OCI-LY7 (cell line): ENCODE measurements around the gene WWOX. TPM values are rescaled to one million over a fixed set of nuclear protein-coding genes. Genes with fewer than 3 reads are reported as not detected.
"Not testable (repeated sequence)": the region's sequence is repeated elsewhere in the genome, so short reads cannot be mapped to it uniquely, and the experiment has no call there.

Experiments
- BruUV-seq: library from RNA; stranded (reverse); fragments of 400-500 nt; replicated peaks from 2 replicates; lab custom pipeline; 2021; lab: Mats Ljungman, UMichigan
- CTCF ChIA-PET: fragments of 300-600 bp; sonication (Branson Sonifier 250); formaldehyde crosslinking; loops from one replicate; lab custom pipeline; 2022; ENCODE audit warnings: antibody characterized with exemption; ENCODE audit not compliant: unreplicated experiment; lab: Charles Lee
- POLR2A ChIA-PET: fragments of 300-600 bp; sonication (Branson Sonifier 250); formaldehyde crosslinking; loops from one replicate; lab custom pipeline; 2022; ENCODE audit warnings: antibody characterized with exemption; lab: Charles Lee
- DNase-seq: peaks from one replicate; pipeline ENCODE4 v3.0.0-alpha.2; 2015; ENCODE audit warnings: low spot score
- H2AFZ ChIP-seq: fragments of 200-600 bp; sonication (generic), shearing (Covaris generic); 2 replicates; pipeline ENCODE4 v1.6.1; 2014; ENCODE audit warnings: mild to moderate bottlenecking, antibody characterized with exemption, low read length, moderate library complexity
- H3K27ac ChIP-seq: fragments of 200-600 bp; sonication (generic); 2 replicates; pipeline ENCODE4 v1.5.1; 2014; ENCODE audit warnings: mixed run types, low read depth, mild to moderate bottlenecking, moderate library complexity, low read length, inconsistent platforms; ENCODE audit not compliant: poor library complexity, severe bottlenecking
- H3K36me3 ChIP-seq: fragments of 200-600 bp; sonication (generic); 2 replicates; pipeline ENCODE4 v1.6.1; 2014; ENCODE audit warnings: mild to moderate bottlenecking, antibody characterized with exemption, low read length, moderate library complexity, mixed read lengths; ENCODE audit not compliant: insufficient read depth
- H3K4me1 ChIP-seq: fragments of 200-600 bp; sonication (generic); 2 replicates; pipeline ENCODE4 v1.5.1; 2014; ENCODE audit warnings: mild to moderate bottlenecking, low read length; ENCODE audit not compliant: insufficient read depth, poor library complexity, severe bottlenecking
- H3K4me2 ChIP-seq: fragments of 200-600 bp; sonication (generic); 2 replicates; pipeline ENCODE4 v1.6.1; 2014; ENCODE audit warnings: mild to moderate bottlenecking, low read length
- H3K4me3 ChIP-seq: fragments of 200-600 bp; sonication (generic); 2 replicates; pipeline ENCODE4 v1.5.1; 2014; ENCODE audit warnings: mild to moderate bottlenecking, low read depth, low read length; ENCODE audit not compliant: poor library complexity, severe bottlenecking
- H3K79me2 ChIP-seq: fragments of 200-600 bp; sonication (generic); 2 replicates; pipeline ENCODE4 v1.6.1; 2016; ENCODE audit warnings: low read depth, mild to moderate bottlenecking, low read length, moderate library complexity, mixed read lengths; ENCODE audit not compliant: insufficient read depth
- H3K9me2 ChIP-seq: fragments of 200-600 bp; sonication (generic); 2 replicates; pipeline ENCODE4 v1.6.1; 2016; ENCODE audit warnings: mild to moderate bottlenecking, low read length, mixed read lengths; ENCODE audit not compliant: insufficient read depth
- H3K9me3 ChIP-seq: fragments of 200-600 bp; sonication (generic); 2 replicates; pipeline ENCODE4 v1.6.1; 2014; ENCODE audit warnings: mild to moderate bottlenecking, mixed run types, low read length, mixed read lengths
- H4K20me1 ChIP-seq: fragments of 200-600 bp; sonication (generic); 2 replicates; pipeline ENCODE4 v1.6.1; 2014; ENCODE audit warnings: mild to moderate bottlenecking, antibody characterized with exemption, low read length, moderate library complexity, mixed read lengths; ENCODE audit not compliant: insufficient read depth
- CTCF ChIP-seq: fragments of 200-600 bp; sonication (generic); conservative IDR thresholded peaks from 2 replicates; pipeline ENCODE4 v1.5.1; 2014; ENCODE audit warnings: mild to moderate bottlenecking, antibody characterized with exemption, low read length, moderate library complexity, mixed read lengths
- EZH2phosphoT487 ChIP-seq: fragments of 200-600 bp; sonication (generic); IDR thresholded peaks from 2 replicates; pipeline ENCODE4 v1.6.1; 2018; ENCODE audit warnings: low read depth, borderline replicate concordance, mild to moderate bottlenecking, mixed run types, antibody characterized with exemption, low read length, moderate library complexity, mixed read lengths
- intact Hi-C: fragments of 100-400 bp; cut with micrococcal nuclease; formaldehyde crosslinking; loops from one replicate; pipeline ENCODE4 v1.10.0; 2022; ENCODE audit not compliant: unreplicated experiment
- total RNA-seq, 2 experiments: library from RNA; depleted of rRNA in 1 of 2; stranded (reverse); fragments of >200 nt in 1 of 2; shearing (Covaris generic) in 1 of 2; gene quantifications; 2 replicates each; pipeline ENCODE4 v1.2.3, GENCODE V29; 2014 to 2022

Gene WWOX
- total RNA-seq, 2 experiments from 2014 or later, result 40.2 to 47.6 TPM

GRCh38 chr16:79051313-79051712, 951.9 kb downstream of the WWOX start:
- no peaks in the 10 kb centered on the region for H3K9me3 ChIP-seq
- intact Hi-C loops, result no loop called here
- no peaks in the 10 kb centered on the region for H3K79me2 ChIP-seq
- H3K4me1 ChIP-seq, result no peaks in the 10 kb centered on the region
- TF ChIP-seq CTCF, result no peak
- TF ChIP-seq EZH2phosphoT487, result no peak
- no peak overlapping the region for H3K4me3 ChIP-seq
- ChIA-PET POLR2A (no interaction called here), CTCF (no interaction called here)
- H3K36me3 ChIP-seq, result no peaks in the 10 kb centered on the region
- no peaks in the 10 kb centered on the region for H4K20me1 ChIP-seq
- no peak overlapping the region for H2AFZ ChIP-seq
- no peaks in the 10 kb centered on the region for H3K9me2 ChIP-seq
- H3K27ac ChIP-seq, result no peak overlapping the region
- H3K4me2 ChIP-seq, result no peak overlapping the region
- DNase-seq, result no peak
- BruUV-seq, result no TSS peak

- DNase-seq, H3K27ac ChIP-seq, CTCF ChIA-PET, BruUV-seq, H3K4me1 ChIP-seq, H3K4me2 ChIP-seq, intact Hi-C loops, POLR2A ChIA-PET, H4K20me1 ChIP-seq, H3K9me3 ChIP-seq, H3K9me2 ChIP-seq, H3K4me3 ChIP-seq, H3K36me3 ChIP-seq, H3K79me2 ChIP-seq, H2AFZ ChIP-seq: not testable (repeated sequence)
Observed at GRCh38 chr16:79052198-79052597, 952.7 kb downstream of the WWOX start.

GRCh38 chr16:79053577-79053976, 954.1 kb downstream of the WWOX start:
- H3K27ac ChIP-seq, result no peak overlapping the region
- H3K4me1 ChIP-seq, result no peaks in the 10 kb centered on the region
- no TSS peak for BruUV-seq
- no peak for DNase-seq
- ChIA-PET CTCF (no interaction called here), POLR2A (interaction anchor here (0.7 to 0.9 kb wide), 2 partner anchors 9 to 13 kb away, joined by 5 to 7 read pairs; no protein-coding TSS in a partner anchor)
- H2AFZ ChIP-seq, result no peak overlapping the region
- no peaks in the 10 kb centered on the region for H3K79me2 ChIP-seq
- no peaks in the 10 kb centered on the region for H4K20me1 ChIP-seq
- TF ChIP-seq EZH2phosphoT487 (no peak), CTCF (no peak)
- H3K9me3 ChIP-seq, result no peaks in the 10 kb centered on the region
- no peaks in the 10 kb centered on the region for H3K9me2 ChIP-seq
- no peaks in the 10 kb centered on the region for H3K36me3 ChIP-seq
- H3K4me2 ChIP-seq, result no peak overlapping the region
- intact Hi-C loops, result no loop called here
- no peak overlapping the region for H3K4me3 ChIP-seq
